ENCODE data around the gene MYO1C.
"Not testable (repeated sequence)": the region's sequence is repeated elsewhere in the genome, so short reads cannot be mapped to it uniquely, and the experiment has no call there.

Gene MYO1C

GRCh38 chr17:1454541-1454940, 37.9 kb downstream of the MYO1C start:
- ChIA-PET CTCF (interaction anchor here (0.6 kb wide), 1 partner anchor 118 kb away, joined by 3 read pairs; no protein-coding TSS in a partner anchor), POLR2A (interaction anchor here (1.0 kb wide), 1 partner anchor 9 kb away, joined by 3 read pairs; no protein-coding TSS in a partner anchor)
- TF ChIP-seq LEF1 (IDR thresholded peaks at IDR 0.05; ENCODE audit: borderline replicate concordance) (no peak), ARNT (IDR thresholded peaks at IDR 0.05) (no peak), SUZ12 (IDR thresholded peaks at IDR 0.05) (no peak), FOXA1 (IDR thresholded peaks at IDR 0.05) (no peak), CTBP1 (IDR thresholded peaks at IDR 0.05; ENCODE audit: borderline replicate concordance) (no peak), SP1 (IDR thresholded peaks at IDR 0.05) (no peak), NFRKB (IDR thresholded peaks at IDR 0.05) (no peak), TARDBP (IDR thresholded peaks at IDR 0.05) (no peak), ELF4 (IDR thresholded peaks at IDR 0.05) (no peak), FOXM1 (IDR thresholded peaks at IDR 0.05; ENCODE audit: borderline replicate concordance) (no peak), PKNOX1 (IDR thresholded peaks at IDR 0.05) (no peak), BHLHE40 (IDR thresholded peaks at IDR 0.05; ENCODE audit: borderline replicate concordance) (no peak), HDGF (IDR thresholded peaks at IDR 0.05; ENCODE audit: borderline replicate concordance) (no peak)
- DNase-seq (ENCODE audit: extremely low spot score), result no peak

GRCh38 chr17:1453694-1454093, 38.8 kb downstream of the MYO1C start:
- DNase-seq (ENCODE audit: extremely low spot score); CTCF ChIA-PET: not testable (repeated sequence)
- POLR2A ChIA-PET, result interaction anchor here (1.2 kb wide), 1 partner anchor 63 kb away, joined by 3 read pairs; the partner anchor contains the start of gene INPP5K

- CTCF ChIA-PET, result no interaction called here
Measured at GRCh38 chr17:1452836-1453235, 39.6 kb downstream of the MYO1C start.

GRCh38 chr17:1450261-1450660, 42.2 kb downstream of the MYO1C start:
- POLR2A ChIA-PET, result interaction anchor here (1.0 kb wide), 1 partner anchor 10 kb away, joined by 3 read pairs; no protein-coding TSS in a partner anchor
- CTCF ChIA-PET, result interaction anchor here (1.6 kb wide), 1 partner anchor 85 kb away, joined by 8 read pairs; no protein-coding TSS in a partner anchor

More at GRCh38 chr17:1452836-1453235, 39.6 kb downstream of the MYO1C start:
- no peak for TF ChIP-seq BHLHE40 (IDR thresholded peaks at IDR 0.05; ENCODE audit: borderline replicate concordance)
- TF ChIP-seq PKNOX1 (IDR thresholded peaks at IDR 0.05), result no peak
- no peak for TF ChIP-seq ELF4 (IDR thresholded peaks at IDR 0.05)
- no peak for TF ChIP-seq SUZ12 (IDR thresholded peaks at IDR 0.05)
- TF ChIP-seq FOXA1 (IDR thresholded peaks at IDR 0.05), result no peak
- TF ChIP-seq FOXM1 (IDR thresholded peaks at IDR 0.05; ENCODE audit: borderline replicate concordance), result no peak
- no peak for TF ChIP-seq ARNT (IDR thresholded peaks at IDR 0.05)
- TF ChIP-seq NFRKB (IDR thresholded peaks at IDR 0.05), result no peak
- no peak for TF ChIP-seq TARDBP (IDR thresholded peaks at IDR 0.05)
- no peak for DNase-seq (ENCODE audit: extremely low spot score)
- POLR2A ChIA-PET, result interaction anchor here (1.2 kb wide), 1 partner anchor 64 kb away, joined by 3 read pairs; the partner anchor contains the start of gene INPP5K

GRCh38 chr17:1449412-1449967, 43.0 kb downstream of the MYO1C start:
- ChIA-PET POLR2A (interaction anchor here (1.0 kb wide), 1 partner anchor 11 kb away, joined by 3 read pairs; no protein-coding TSS in a partner anchor), CTCF (interaction anchor here (1.6 kb wide), 1 partner anchor 84 kb away, joined by 8 read pairs; no protein-coding TSS in a partner anchor)
- DNase-seq (ENCODE audit: extremely low spot score), result no peak
- TF ChIP-seq NFRKB (IDR thresholded peaks at IDR 0.05) (no peak), ZNF384 (IDR thresholded peaks at IDR 0.05) (no peak), FOXM1 (IDR thresholded peaks at IDR 0.05; ENCODE audit: borderline replicate concordance) (no peak), SP1 (IDR thresholded peaks at IDR 0.05) (no peak), TARDBP (IDR thresholded peaks at IDR 0.05) (no peak), PKNOX1 (IDR thresholded peaks at IDR 0.05) (no peak), ARNT (IDR thresholded peaks at IDR 0.05) (no peak), ELF4 (IDR thresholded peaks at IDR 0.05) (no peak), FOXK2 (IDR thresholded peaks at IDR 0.05) (no peak), CTBP1 (IDR thresholded peaks at IDR 0.05; ENCODE audit: borderline replicate concordance) (no peak), HDGF (IDR thresholded peaks at IDR 0.05; ENCODE audit: borderline replicate concordance) (no peak), SUZ12 (IDR thresholded peaks at IDR 0.05) (no peak), LEF1 (IDR thresholded peaks at IDR 0.05; ENCODE audit: borderline replicate concordance) (no peak), BHLHE40 (IDR thresholded peaks at IDR 0.05; ENCODE audit: borderline replicate concordance) (no peak), L3MBTL2 (conservative IDR thresholded peaks at IDR 0.05) (no peak), FOXA1 (IDR thresholded peaks at IDR 0.05) (no peak)

More at GRCh38 chr17:1450261-1450660, 42.2 kb downstream of the MYO1C start:
- DNase-seq (ENCODE audit: extremely low spot score), result not testable (repeated sequence)

GRCh38 chr17:1447052-1447451, 45.4 kb downstream of the MYO1C start:
- TF ChIP-seq L3MBTL2 (conservative IDR thresholded peaks at IDR 0.05), result no peak
- TF ChIP-seq SUZ12 (IDR thresholded peaks at IDR 0.05), result no peak
- no peak for TF ChIP-seq FOXK2 (IDR thresholded peaks at IDR 0.05)
- TF ChIP-seq CTBP1 (IDR thresholded peaks at IDR 0.05; ENCODE audit: borderline replicate concordance), result no peak
- no peak for TF ChIP-seq HDGF (IDR thresholded peaks at IDR 0.05; ENCODE audit: borderline replicate concordance)
- no peak for TF ChIP-seq PKNOX1 (IDR thresholded peaks at IDR 0.05)
- TF ChIP-seq FOXA1 (IDR thresholded peaks at IDR 0.05), result no peak
- TF ChIP-seq FOXM1 (IDR thresholded peaks at IDR 0.05; ENCODE audit: borderline replicate concordance), result no peak
- no peak for TF ChIP-seq TARDBP (IDR thresholded peaks at IDR 0.05)
- TF ChIP-seq ZNF384 (IDR thresholded peaks at IDR 0.05), result no peak
- TF ChIP-seq NFRKB (IDR thresholded peaks at IDR 0.05), result no peak
- TF ChIP-seq BHLHE40 (IDR thresholded peaks at IDR 0.05; ENCODE audit: borderline replicate concordance), result no peak
- TF ChIP-seq SP1 (IDR thresholded peaks at IDR 0.05), result no peak
- DNase-seq (ENCODE audit: extremely low spot score), result no peak

More at GRCh38 chr17:1447052-1447451, 45.4 kb downstream of the MYO1C start:
- CTCF ChIA-PET, result no interaction called here
- POLR2A ChIA-PET, result no interaction called here

Data from HEK293T (cell line).